Measurements from ENCODE around the gene CNTRL.

CNTRL gene

DNA sequence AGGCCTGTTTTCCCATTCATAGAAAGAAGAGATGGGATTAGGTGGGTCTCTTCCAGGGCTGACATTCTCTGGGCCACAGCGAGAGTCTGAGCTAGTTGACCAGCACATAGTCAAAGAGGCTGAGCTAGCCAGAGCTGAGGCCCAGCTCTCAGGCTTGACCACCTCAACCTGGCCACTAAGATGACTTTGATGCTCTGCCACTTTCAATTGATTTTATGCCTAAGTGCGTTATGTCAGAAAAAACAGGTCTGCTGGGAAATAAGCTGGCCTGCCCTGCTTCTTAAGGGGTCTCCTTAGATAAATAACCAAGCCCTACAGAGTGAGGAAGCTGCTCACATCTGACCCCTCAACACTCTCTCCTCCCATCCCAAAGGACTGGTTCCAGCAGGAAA is 146.9 kb downstream of the CNTRL start:
- in situ Hi-C loops (cut with MboI; ENCODE audit: low sequenced_read_pairs): loop anchor here (10.0 kb wide), 2 partner anchors 63 to 153 kb away; partner anchors contain the start of gene STOM

DNA sequence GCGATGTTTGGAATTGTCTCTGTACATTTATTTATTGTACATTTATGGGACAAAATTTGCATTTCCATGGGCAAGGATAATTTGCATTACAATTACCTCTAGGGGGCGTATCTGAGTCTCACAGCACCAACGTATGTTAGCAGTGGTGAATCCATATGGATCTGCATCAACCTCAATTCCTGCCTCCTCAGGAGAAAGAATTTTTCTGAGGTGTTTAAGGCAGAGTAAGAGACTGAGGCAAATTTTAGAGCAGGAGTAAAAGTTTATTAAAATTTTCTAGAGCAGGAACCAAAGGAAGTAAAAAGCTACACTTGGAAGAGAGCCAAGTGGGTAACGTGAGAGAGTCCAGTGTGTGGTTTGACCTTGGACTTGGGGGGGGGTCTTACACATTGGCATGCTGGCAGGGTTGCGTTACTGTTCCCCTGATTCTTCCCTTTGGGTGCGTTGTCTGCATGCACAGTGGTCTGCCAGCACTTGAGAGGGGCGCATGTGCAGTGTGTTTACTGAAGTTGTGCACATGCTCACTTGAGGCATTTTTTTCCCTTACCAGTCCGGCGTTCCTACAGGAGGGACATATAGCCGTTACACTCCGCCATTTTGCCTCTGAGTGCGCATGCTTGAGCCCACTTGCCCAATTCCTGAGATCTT is 147.9 kb downstream of the CNTRL start:
- in situ Hi-C loops (cut with MboI; ENCODE audit: low sequenced_read_pairs): loop anchor here (10.0 kb wide), 2 partner anchors 62 to 152 kb away; partner anchors contain the start of gene STOM

DNA sequence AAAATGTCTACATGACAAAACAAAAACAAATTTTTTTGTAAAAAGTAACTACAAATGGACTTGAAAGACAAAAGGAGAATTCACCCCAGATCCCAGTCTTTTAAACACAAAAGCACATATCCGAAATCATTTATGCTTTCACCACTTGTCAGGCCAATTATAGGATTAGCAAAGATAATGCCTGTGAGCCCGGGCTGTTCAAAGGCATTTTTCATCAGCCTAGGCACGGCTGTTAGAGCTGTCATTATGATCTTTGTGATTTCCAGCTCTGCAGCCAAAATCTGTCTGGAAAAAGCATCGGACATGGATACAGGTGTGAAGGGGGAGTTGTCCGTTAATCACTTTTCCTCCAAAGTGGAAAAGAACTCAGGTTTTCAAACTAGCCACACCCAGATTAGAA is 150.5 kb downstream of the CNTRL start:
- in situ Hi-C loops (cut with MboI; ENCODE audit: low sequenced_read_pairs): loop anchor here (5.0 to 10.0 kb wide), 3 partner anchors 37 to 150 kb away; partner anchors contain the start of gene STOM

DNA sequence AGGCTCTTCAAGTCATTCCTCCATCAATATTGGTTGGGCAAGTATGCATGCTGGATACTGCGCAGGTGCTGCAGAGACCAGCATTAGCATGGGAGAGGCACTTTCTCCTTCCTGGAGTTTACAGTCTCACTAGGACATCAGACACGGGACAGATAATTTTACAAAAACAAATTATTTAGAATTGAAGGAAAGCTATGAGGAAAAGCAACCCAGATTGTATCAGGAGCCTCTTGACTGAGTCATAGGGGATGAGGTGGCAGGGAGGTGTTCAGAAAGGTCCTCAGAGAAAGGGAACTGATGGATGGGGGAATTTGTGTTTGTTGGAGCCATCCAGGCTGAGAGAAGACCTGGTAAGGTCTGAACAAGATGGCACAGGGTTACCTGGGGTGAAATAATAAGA is 151.4 kb downstream of the CNTRL start:
- in situ Hi-C loops (cut with MboI; ENCODE audit: low sequenced_read_pairs): loop anchor here (5.0 to 10.0 kb wide), 3 partner anchors 36 to 149 kb away; partner anchors contain the start of gene STOM
